Fibroblast of the aortic adventitia (primary cell): ENCODE data around the gene MFSD8. TPM values are rescaled to one million over a fixed set of nuclear protein-coding genes. Genes with fewer than 3 reads are reported as not detected.
"Not testable (repeated sequence)": the region's sequence is repeated elsewhere in the genome, so short reads cannot be mapped to it uniquely, and the experiment has no call there.

Source experiments
- DNase-seq: peaks from one replicate; pipeline ENCODE4 v3.0.0-alpha.2; 2010; ENCODE audit warnings: low read depth
- H3K4me3 ChIP-seq: 2 replicates; pipeline ENCODE4 v1.5.1; 2011; ENCODE audit warnings: low read depth, mild to moderate bottlenecking, control low read depth, low read length, moderate library complexity
- total RNA-seq: library from RNA; depleted of rRNA; stranded (reverse); fragments of >200 nt; gene quantifications from 2 replicates; pipeline ENCODE4 v1.2.3, GENCODE V29; 2012; ENCODE audit warnings: low replicate concordance
- TF ChIP-seq, protein P1 (sequence below): IDR thresholded peaks from 2 replicates; pipeline ENCODE4 v1.5.1; 2011; ENCODE audit warnings: mild to moderate bottlenecking, low read length, control low read depth, inconsistent platforms; ENCODE audit not compliant: insufficient read depth

MFSD8 gene
- total RNA-seq, 1 donor = 22.7 TPM

GRCh38 chr4:127967141-127967775 is 2.3 kb upstream of the MFSD8 start:
- H3K4me3 ChIP-seq = no peak overlapping the region
- TF ChIP-seq, protein P1, sequence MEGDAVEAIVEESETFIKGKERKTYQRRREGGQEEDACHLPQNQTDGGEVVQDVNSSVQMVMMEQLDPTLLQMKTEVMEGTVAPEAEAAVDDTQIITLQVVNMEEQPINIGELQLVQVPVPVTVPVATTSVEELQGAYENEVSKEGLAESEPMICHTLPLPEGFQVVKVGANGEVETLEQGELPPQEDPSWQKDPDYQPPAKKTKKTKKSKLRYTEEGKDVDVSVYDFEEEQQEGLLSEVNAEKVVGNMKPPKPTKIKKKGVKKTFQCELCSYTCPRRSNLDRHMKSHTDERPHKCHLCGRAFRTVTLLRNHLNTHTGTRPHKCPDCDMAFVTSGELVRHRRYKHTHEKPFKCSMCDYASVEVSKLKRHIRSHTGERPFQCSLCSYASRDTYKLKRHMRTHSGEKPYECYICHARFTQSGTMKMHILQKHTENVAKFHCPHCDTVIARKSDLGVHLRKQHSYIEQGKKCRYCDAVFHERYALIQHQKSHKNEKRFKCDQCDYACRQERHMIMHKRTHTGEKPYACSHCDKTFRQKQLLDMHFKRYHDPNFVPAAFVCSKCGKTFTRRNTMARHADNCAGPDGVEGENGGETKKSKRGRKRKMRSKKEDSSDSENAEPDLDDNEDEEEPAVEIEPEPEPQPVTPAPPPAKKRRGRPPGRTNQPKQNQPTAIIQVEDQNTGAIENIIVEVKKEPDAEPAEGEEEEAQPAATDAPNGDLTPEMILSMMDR = no peak
- no peak for DNase-seq

- TF ChIP-seq, protein P1 = no peak
- H3K4me3 ChIP-seq = peak overlapping the region; percentile 98
- DNase-seq = peak; percentile 16
Measured at GRCh38 chr4:127965803-127966175, 816 bp upstream of the MFSD8 start.

- DNase-seq = not testable (repeated sequence)
- peak overlapping the region; percentile 98 for H3K4me3 ChIP-seq
Measured at GRCh38 chr4:127964426-127965061, 429 bp downstream of the MFSD8 start.

GRCh38 chr4:127963633-127964398 is 1.2 kb downstream of the MFSD8 start:
- H3K4me3 ChIP-seq = peak overlapping the region; percentile 48
- DNase-seq = not testable (repeated sequence)

GRCh38 chr4:127959794-127960193 is 5.2 kb downstream of the MFSD8 start:
- TF ChIP-seq, protein P1 = no peak
- DNase-seq = no peak
- no peak overlapping the region for H3K4me3 ChIP-seq

GRCh38 chr4:127957105-127957504 is 7.9 kb downstream of the MFSD8 start:
- TF ChIP-seq, protein P1 = no peak
- H3K4me3 ChIP-seq = no peak overlapping the region
- DNase-seq = no peak

GRCh38 chr4:127936974-127937373 is 28.0 kb downstream of the MFSD8 start:
- DNase-seq = peak; percentile 52
- TF ChIP-seq, protein P1 = no peak
- H3K4me3 ChIP-seq = no peak overlapping the region

GRCh38 chr4:127931836-127932235 is 33.1 kb downstream of the MFSD8 start:
- DNase-seq, H3K4me3 ChIP-seq: not testable (repeated sequence)
